H9 (cell line): ENCODE results near the gene TMEM170B. TPM values are rescaled to one million over a fixed set of nuclear protein-coding genes. Genes with fewer than 3 reads are reported as not detected.

Source experiments
- DNase-seq: peaks from one replicate; pipeline ENCODE4 v3.0.0-alpha.2; 2017
- H2AFZ ChIP-seq: one replicate; pipeline ENCODE4 v1.6.1; 2013; ENCODE audit warnings: mild to moderate bottlenecking, low read length, control low read depth, moderate library complexity
- H2AK5ac ChIP-seq: 2 replicates; pipeline ENCODE4 v1.6.1; 2013; ENCODE audit warnings: low read length, control low read depth, mixed read lengths; ENCODE audit not compliant: insufficient read length
- H2BK120ac ChIP-seq: one replicate; pipeline ENCODE4 v1.6.1; 2013; ENCODE audit warnings: low read depth, mild to moderate bottlenecking, low read length, control low read depth, inconsistent platforms; ENCODE audit not compliant: poor library complexity, severe bottlenecking
- H2BK12ac ChIP-seq: 2 replicates; pipeline ENCODE4 v1.6.1; 2013; ENCODE audit warnings: low read length, control low read depth, mixed read lengths, low read depth; ENCODE audit not compliant: insufficient read length
- H2BK15ac ChIP-seq: 2 replicates; pipeline ENCODE4 v1.6.1; 2013; ENCODE audit warnings: low read depth, low read length, control low read depth
- H2BK20ac ChIP-seq: one replicate; pipeline ENCODE4 v1.6.1; 2013; ENCODE audit warnings: low read depth, mild to moderate bottlenecking, low read length, control low read depth, inconsistent platforms; ENCODE audit not compliant: poor library complexity, severe bottlenecking
- H2BK5ac ChIP-seq: 2 replicates; pipeline ENCODE4 v1.6.1; 2013; ENCODE audit warnings: low read length, control low read depth, mixed read lengths; ENCODE audit not compliant: insufficient read length
- H3K14ac ChIP-seq: 2 replicates; pipeline ENCODE4 v1.6.1; 2013; ENCODE audit warnings: low read length, control low read depth; ENCODE audit not compliant: insufficient read depth
- H3K18ac ChIP-seq: 2 replicates; pipeline ENCODE4 v1.6.1; 2013; ENCODE audit warnings: low read depth, mild to moderate bottlenecking, mixed read lengths, low read length, control low read depth; ENCODE audit not compliant: insufficient read length
- H3K23ac ChIP-seq: 2 replicates; pipeline ENCODE4 v1.6.1; 2013; ENCODE audit warnings: low read length, control low read depth, mixed read lengths, low read depth; ENCODE audit not compliant: insufficient read length
- H3K23me2 ChIP-seq: 2 replicates; pipeline ENCODE4 v1.6.1; 2013; ENCODE audit warnings: low read depth, mild to moderate bottlenecking, mixed read lengths, low read length, control low read depth; ENCODE audit not compliant: insufficient read length, poor library complexity, severe bottlenecking
- H3K27ac ChIP-seq: 2 replicates; pipeline ENCODE4 v1.5.1; 2013; ENCODE audit warnings: low read length, control low read depth, mixed read lengths, low read depth; ENCODE audit not compliant: insufficient read length
- H3K27me3 ChIP-seq: 2 replicates; pipeline ENCODE4 v1.6.1; 2013; ENCODE audit warnings: low read length, control low read depth, inconsistent platforms; ENCODE audit not compliant: insufficient read depth
- H3K4ac ChIP-seq: 2 replicates; pipeline ENCODE4 v1.6.1; 2013; ENCODE audit warnings: low read depth, mild to moderate bottlenecking, control low read depth, inconsistent platforms, low read length, moderate library complexity
- H3K4me1 ChIP-seq: 2 replicates; pipeline ENCODE4 v1.6.1; 2013; ENCODE audit warnings: low read length, control low read depth, inconsistent platforms; ENCODE audit not compliant: insufficient read depth
- H3K4me2 ChIP-seq: 2 replicates; pipeline ENCODE4 v1.6.1; 2013; ENCODE audit warnings: low read length, control low read depth, mixed read lengths; ENCODE audit not compliant: insufficient read length, insufficient read depth
- H3K56ac ChIP-seq: 2 replicates; pipeline ENCODE4 v1.6.1; 2013; ENCODE audit warnings: low read depth, mild to moderate bottlenecking, mixed read lengths, low read length, control low read depth; ENCODE audit not compliant: insufficient read length
- H3K79me1 ChIP-seq: 2 replicates; pipeline ENCODE4 v1.6.1; 2013; ENCODE audit warnings: low read depth, mild to moderate bottlenecking, moderate library complexity, low read length, control low read depth, inconsistent platforms; ENCODE audit not compliant: insufficient read depth, poor library complexity, severe bottlenecking
- H3K79me2 ChIP-seq: 2 replicates; pipeline ENCODE4 v1.6.1; 2013; ENCODE audit warnings: low read length, control low read depth, inconsistent platforms; ENCODE audit not compliant: insufficient read depth
- H3K9ac ChIP-seq: 2 replicates; pipeline ENCODE4 v1.6.1; 2013; ENCODE audit warnings: low read length, control low read depth, mixed read lengths; ENCODE audit not compliant: insufficient read length; ENCODE audit errors: extremely low read depth
- H3K9me3 ChIP-seq: one replicate; pipeline ENCODE4 v1.6.1; 2013; ENCODE audit warnings: low read depth, low read length, inconsistent platforms; ENCODE audit not compliant: control insufficient read depth
- H3T11ph ChIP-seq: one replicate; pipeline ENCODE4 v1.6.1; 2013; ENCODE audit warnings: mild to moderate bottlenecking, low read length, control low read depth, inconsistent platforms
- H4K20me1 ChIP-seq: one replicate; pipeline ENCODE4 v1.6.1; 2013; ENCODE audit not compliant: control insufficient read depth, insufficient read length, insufficient read depth
- H4K5ac ChIP-seq: 2 replicates; pipeline ENCODE4 v1.6.1; 2013; ENCODE audit warnings: low read depth, mild to moderate bottlenecking, mixed read lengths, low read length, control low read depth; ENCODE audit not compliant: insufficient read length
- H4K8ac ChIP-seq: replicated peaks from 2 replicates; pipeline ENCODE4 v1.6.1; 2013; ENCODE audit warnings: low read length, control low read depth, mixed read lengths, low read depth; ENCODE audit not compliant: insufficient read length
- H4K91ac ChIP-seq: 2 replicates; pipeline ENCODE4 v1.6.1; 2013; ENCODE audit warnings: low read depth, mild to moderate bottlenecking, moderate library complexity, mixed read lengths, low read length, control low read depth; ENCODE audit not compliant: insufficient read length
- H3K27ac Mint-ChIP-seq, 3 experiments: 2 replicates in 2 of 3; 3 replicates in 1 of 3; pipeline ENCODE4 v1.8.0; 2020 to 2021; ENCODE audit warnings: mixed read lengths in 3 of 3, mild to moderate bottlenecking in 1 of 3, moderate library complexity in 1 of 3
- H3K27me3 Mint-ChIP-seq: 2 replicates; pipeline ENCODE4 v1.8.0; 2021; ENCODE audit warnings: low read depth, mild to moderate bottlenecking, moderate library complexity, mixed read lengths
- H3K36me3 Mint-ChIP-seq, 3 experiments: 2 replicates in 2 of 3; 3 replicates in 1 of 3; pipeline ENCODE4 v1.8.0; 2020 to 2021; ENCODE audit warnings: low read depth in 3 of 3, mixed read lengths in 3 of 3; ENCODE audit not compliant: insufficient read depth in 1 of 3
- H3K4me1 Mint-ChIP-seq, 2 experiments: 2 replicates each; pipeline ENCODE4 v1.8.0; 2020; ENCODE audit warnings: mixed read lengths in 2 of 2
- H3K4me3 Mint-ChIP-seq, 2 experiments: 2 replicates in 1 of 2; 3 replicates in 1 of 2; pipeline ENCODE4 v1.8.0; 2020 to 2021; ENCODE audit warnings: mild to moderate bottlenecking in 2 of 2, mixed read lengths in 2 of 2, moderate library complexity in 1 of 2
- H3K9me3 Mint-ChIP-seq, 2 experiments: 2 replicates in 1 of 2; 3 replicates in 1 of 2; pipeline ENCODE4 v1.8.0; 2020; ENCODE audit warnings: mild to moderate bottlenecking in 2 of 2, mixed read lengths in 2 of 2, moderate library complexity in 1 of 2
- CTCF ChIP-seq: fragments of 200-600 bp; sonication (generic); conservative IDR thresholded peaks from 3 replicates; pipeline ENCODE4 v1.8.0; 2021; ENCODE audit warnings: antibody characterized with exemption, mild to moderate bottlenecking
- WGBS: extraction: QIAGEN DNeasy Blood & Tissue Kit; methylation state at CpG from one replicate; pipeline ENCODE4 v1.1.7; 2013; ENCODE audit warnings: missing lambda C conversion rate, low lambda C conversion rate, mixed read lengths; ENCODE audit not compliant: insufficient read length; ENCODE audit errors: extremely low coverage; 5-methylcytosine and 5-hydroxymethylcytosine counted together
- total RNA-seq: library from RNA; stranded (reverse); gene quantifications from 2 replicates; pipeline ENCODE4 v1.2.1, GENCODE V29; 2021

TMEM170B gene
- total RNA-seq, 1 experiment from 2014 or later: 2.9 TPM

- H3K27ac Mint-ChIP-seq: no peak overlapping the region; a peak in 1 of 7 replicates
- no peak overlapping the region for H2BK15ac ChIP-seq
- peaks cover 6% of the 10 kb centered on the region; the same call in 1 of the 2 replicates for H3K4me1 ChIP-seq
- H3K27me3 ChIP-seq: no peaks in the 10 kb centered on the region
- H4K5ac ChIP-seq: no peak overlapping the region
- WGBS: no CpG with 5 or more reads among the region's 5 CpGs
- no peak overlapping the region for H2BK12ac ChIP-seq
- H3K79me2 ChIP-seq: no peaks in the 10 kb centered on the region
- DNase-seq: no peak
- H3K27me3 Mint-ChIP-seq: peaks cover 3% of the 10 kb centered on the region
- no peak overlapping the region for H3K9ac ChIP-seq
- H3K4me1 Mint-ChIP-seq: peaks cover 36 to 37% of the 10 kb centered on the region in 2 experiments
- H2BK120ac ChIP-seq: no peak overlapping the region
- no peak overlapping the region for H4K91ac ChIP-seq
- H3K4me2 ChIP-seq: no peak overlapping the region
- no peaks in the 10 kb centered on the region for H4K20me1 ChIP-seq
- no peak overlapping the region for H3K14ac ChIP-seq
- H2AFZ ChIP-seq: no peak overlapping the region
- TF ChIP-seq CTCF: no peak
- H2AK5ac ChIP-seq: no peak overlapping the region
- no peak overlapping the region for H3K18ac ChIP-seq
- no peak overlapping the region for H3K4ac ChIP-seq
- no peaks in the 10 kb centered on the region; a peak in 1 of 5 replicates for H3K9me3 Mint-ChIP-seq
- H3K27ac ChIP-seq: no peak overlapping the region
- H4K8ac ChIP-seq: no peak overlapping the region
- H3K79me1 ChIP-seq: no peaks in the 10 kb centered on the region
- no peak overlapping the region for H3K4me3 Mint-ChIP-seq
- H3K9me3 ChIP-seq: no peaks in the 10 kb centered on the region
- no peak overlapping the region for H3T11ph ChIP-seq
- peaks cover 0 to 2% (median 0%) of the 10 kb centered on the region in 3 experiments; a peak in 2 of 7 replicates for H3K36me3 Mint-ChIP-seq
- H3K23me2 ChIP-seq: no peaks in the 10 kb centered on the region
- H2BK20ac ChIP-seq: no peak overlapping the region
- no peak overlapping the region for H3K56ac ChIP-seq
- H2BK5ac ChIP-seq: no peak overlapping the region
- H3K23ac ChIP-seq: no peak overlapping the region
Measured at GRCh38 chr6:11604836-11605506, 67.4 kb downstream of the TMEM170B start.
